ENCODE measurements around the gene SLC47A1.

DNA sequence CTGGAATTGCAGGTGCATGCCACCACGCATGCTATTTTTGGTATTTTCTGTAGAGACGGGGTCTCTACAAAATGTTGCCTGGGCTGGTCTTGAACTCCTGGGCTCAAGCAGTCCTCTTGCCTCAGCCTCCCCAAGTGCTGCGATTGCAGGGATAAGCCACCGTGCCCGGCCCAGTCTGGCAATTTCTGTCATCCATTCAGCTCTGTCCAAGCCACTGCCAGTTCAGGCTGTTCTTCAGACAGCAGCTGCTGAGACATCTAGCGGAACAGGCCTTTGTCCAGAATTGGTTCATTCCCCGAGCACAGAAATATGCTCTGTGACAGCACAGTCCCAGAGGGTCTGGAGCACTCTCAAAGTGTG lies 5.4 kb downstream of the SLC47A1 start:
- TF ChIP-seq TAF1 (IDR thresholded peaks at IDR 0.05; ENCODE audit: low read depth, low read length): no peak
- no peak for TF ChIP-seq POLR2A (IDR thresholded peaks at IDR 0.05; ENCODE audit: low read depth, low read length)
- no peak for TF ChIP-seq POLR2AphosphoS5 (IDR thresholded peaks at IDR 0.05; ENCODE audit: low read depth, low read length)
- no peak for TF ChIP-seq SPI1 (IDR thresholded peaks at IDR 0.05; ENCODE audit: low read depth, low read length)
- no peak for TF ChIP-seq POU2F2 (IDR thresholded peaks at IDR 0.05; ENCODE audit: low read depth, low read length)
